GM21526 (cell line): Measurements from ENCODE around the gene TMEM109.

ENCODE experiments used
- ATAC-seq: cut with Tn5 transposase; IDR thresholded peaks from one replicate; pipeline ENCODE4 v1.9.1; 2021; ENCODE audit warnings: moderate library complexity; ENCODE audit not compliant: unreplicated experiment, low FRiP score

Gene TMEM109, protein sequence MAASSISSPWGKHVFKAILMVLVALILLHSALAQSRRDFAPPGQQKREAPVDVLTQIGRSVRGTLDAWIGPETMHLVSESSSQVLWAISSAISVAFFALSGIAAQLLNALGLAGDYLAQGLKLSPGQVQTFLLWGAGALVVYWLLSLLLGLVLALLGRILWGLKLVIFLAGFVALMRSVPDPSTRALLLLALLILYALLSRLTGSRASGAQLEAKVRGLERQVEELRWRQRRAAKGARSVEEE

DNA sequence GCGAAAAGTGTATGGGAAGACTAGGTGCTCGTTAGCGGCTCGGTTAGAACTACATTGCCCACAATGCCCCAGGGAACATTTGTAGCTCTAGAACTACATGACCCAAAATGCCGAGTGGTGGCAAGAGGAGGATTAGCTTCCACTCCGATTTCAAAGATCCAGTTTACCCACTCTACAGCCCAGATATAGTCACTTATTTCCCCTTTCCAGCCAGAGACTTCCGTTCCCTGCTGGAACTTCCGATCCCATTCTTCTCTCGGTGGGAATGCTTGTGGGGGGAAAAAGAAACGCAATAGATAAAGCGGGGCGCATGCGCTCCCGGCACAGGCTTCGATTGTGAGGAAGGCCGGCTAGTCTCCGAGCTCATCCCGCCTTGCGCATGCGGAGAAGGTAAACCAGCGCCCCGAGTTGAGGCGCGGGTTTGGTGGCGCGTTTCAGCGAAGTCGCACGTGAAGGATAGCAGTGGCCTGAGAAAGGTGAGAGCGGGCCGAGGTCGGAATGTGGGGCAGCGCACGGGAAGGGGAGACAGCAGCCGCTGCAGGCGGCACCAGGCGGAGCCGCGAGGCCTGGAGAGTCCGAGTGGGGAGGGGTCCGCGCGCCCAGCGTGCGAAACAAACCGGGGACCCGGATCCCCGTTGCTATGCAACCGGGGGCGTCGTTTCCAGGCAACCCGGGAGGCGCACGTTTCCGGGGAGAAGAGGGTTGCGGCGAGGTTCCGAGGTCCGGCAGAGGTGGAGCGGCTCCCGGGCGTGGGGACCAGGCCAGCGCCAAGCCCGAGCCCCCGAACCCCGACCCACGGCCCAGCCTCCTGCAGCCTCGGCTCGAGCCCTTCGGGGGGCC, at the start of gene TMEM109:
Gene TMEM109 (plus strand): TSS at position 366 of the 840 bp plus-strand sequence. CDS start 5,536 bp downstream, outside the sequence.
- ATAC-seq = peak; percentile 39

DNA sequence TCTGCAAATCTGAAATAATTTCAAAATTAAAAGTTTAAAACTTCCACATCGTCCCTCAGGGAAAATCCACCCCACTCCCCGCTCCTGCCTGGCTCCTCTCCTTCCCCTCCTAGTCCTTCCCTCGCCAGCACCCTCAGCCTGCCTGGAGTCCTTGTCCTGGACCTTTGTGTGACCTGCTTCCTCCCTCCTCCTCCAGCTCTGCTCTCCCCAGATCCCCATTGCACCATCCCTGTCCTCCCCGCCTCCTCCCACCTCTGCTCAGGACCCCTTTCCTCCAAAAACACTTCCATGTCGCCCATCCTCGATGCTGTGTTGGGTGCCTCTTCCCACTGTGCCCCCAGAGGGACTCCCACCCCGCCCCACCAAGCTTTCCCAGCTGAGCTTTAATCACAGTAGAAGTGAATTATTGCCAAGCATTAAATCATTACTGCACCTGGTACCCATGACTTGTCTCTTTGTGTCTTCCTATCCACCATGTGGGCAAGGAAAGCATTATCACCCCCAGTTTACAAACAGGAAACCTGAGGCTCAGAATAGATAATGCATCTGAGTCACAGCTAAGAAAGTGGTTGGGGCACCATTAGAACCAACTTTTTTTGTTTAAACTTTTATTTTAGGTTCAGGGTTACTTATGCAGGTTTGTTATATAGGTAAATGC, 49.0 kb upstream of the TMEM109 start:
- ATAC-seq = no peak

DNA sequence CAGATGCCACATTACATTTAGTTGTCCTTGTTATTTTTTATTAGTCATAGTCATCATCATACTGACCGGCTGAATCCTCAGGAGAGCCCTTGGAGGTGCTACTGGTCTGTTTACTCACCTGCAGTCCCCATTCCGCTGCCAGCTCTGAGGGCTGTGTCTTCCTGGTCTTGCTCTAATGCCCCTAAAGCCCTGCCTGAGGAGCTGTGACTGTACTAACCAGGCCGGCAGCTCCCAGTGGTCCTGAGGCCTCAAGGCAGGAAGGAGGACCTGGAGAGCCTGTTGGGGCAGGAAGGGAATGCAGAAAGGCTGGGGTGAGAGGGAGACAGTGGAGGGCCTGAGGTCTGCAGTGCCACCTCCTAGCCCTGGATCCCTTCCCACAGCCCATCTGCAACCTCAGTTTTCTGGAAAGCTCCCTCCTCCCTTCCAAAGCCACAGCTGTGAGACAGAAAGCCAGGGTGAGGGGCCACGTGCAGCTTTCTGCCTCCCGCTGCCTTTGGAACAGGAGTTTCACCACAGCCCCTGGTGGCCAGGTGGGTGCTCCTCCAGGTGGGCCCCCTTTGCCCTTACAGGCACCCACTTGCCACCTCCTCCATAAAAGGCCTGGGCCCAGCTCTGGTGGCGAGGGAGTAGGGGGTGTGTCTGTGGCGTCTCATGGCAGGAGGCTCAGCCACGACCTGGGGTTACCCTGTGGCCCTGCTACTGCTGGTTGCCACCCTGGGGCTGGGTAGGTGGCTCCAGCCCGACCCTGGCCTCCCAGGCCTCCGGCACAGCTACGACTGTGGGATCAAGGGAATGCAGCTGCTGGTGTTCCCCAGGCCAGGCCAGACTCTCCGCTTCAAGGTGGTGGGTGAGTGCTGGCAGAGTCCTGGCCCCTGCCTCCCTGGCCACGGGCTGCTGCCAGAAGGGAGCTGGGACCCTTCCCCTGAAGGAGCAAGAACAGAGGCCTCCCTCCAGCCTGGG, 46.8 kb upstream of the TMEM109 start, which contains the start of gene ZP1:
Gene ZP1 (plus strand): TSS at position 632 of the 960 bp plus-strand sequence. CDS start 20 bp downstream, at position 652.
- no peak for ATAC-seq

DNA sequence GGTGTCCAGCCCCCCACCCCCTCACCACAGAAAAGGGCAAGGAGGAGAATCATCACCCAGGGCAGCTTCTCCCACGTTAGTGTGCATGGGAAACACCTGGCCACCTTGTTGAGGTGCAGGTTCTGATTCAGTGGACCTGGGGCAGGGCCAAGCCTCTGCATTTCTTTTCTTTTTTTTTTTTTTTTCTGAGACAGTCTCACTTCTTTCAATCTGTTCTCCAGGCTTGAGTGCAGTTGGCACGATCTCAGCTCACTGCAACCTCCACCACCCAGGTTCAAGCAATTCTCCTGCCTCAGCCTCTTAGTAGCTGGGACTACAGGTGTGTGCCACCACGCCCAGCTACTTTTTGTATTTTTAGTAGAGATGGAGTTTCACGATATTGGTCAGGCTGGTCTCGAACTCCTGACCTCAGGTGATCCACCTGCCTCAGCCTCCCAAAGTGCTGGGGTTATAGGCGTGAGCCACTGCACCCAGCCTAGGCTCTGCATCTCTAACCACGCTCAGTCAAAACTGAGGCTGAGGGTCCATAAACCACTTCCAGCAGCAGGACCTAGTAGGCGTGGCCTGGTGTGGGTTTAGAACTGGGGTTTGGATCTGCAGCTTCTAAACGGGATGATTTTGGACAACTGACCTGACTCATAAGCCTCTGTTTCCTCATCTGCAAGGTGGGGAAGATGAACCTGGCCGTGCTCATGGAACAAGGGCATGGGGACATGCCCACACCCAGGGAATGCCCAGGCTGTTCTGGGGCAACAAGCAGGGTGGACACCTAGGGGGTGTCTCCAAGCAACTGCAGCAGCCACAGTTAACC, 45.9 kb upstream of the TMEM109 start:
- no peak for ATAC-seq

DNA sequence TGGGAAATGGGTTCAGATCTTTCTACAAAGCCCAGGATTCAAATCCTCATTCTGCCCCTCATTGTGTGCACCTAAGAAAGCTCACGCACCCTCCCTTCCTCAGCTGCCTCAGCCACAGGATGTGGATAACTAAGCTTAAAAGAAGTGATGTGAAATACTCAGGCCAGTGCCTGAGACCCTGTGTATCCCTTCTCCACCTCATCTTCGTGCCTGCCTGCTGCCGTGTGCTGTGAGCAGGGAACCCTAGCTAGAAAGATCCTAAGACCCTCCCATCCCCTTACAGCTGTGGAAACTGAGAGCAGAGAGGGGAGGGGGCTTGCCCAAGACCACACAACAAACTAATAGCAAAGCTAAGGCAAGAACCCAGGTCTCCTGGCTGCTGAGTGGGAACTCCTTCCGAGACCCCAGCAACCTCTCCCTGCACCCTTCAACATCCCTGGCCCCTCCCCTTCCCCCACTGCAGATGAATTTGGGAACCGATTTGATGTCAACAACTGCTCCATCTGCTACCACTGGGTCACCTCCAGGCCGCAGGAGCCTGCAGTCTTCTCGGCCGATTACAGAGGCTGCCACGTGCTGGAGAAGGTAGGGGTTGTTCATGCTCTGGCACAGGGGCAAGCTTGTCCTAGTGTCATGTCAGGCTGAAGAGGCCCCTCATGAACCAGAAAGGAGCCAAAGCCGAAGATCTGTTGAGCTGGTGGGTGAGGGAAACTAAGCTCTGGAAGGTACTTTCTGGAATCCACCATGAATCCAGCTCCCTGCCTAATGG, 45.1 kb upstream of the TMEM109 start:
- ATAC-seq = no peak

DNA sequence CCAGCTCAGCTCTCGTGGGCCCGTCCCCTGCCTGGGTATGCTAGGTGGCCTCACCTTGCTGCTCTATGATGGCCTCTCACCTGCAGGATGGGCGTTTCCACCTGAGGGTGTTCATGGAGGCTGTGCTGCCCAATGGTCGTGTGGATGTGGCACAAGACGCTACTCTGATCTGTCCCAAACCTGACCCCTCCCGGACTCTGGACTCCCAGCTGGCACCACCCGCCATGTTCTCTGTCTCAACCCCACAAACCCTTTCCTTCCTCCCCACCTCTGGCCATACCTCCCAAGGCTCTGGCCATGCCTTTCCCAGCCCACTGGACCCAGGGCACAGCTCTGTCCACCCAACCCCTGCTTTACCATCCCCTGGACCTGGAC, 44.5 kb upstream of the TMEM109 start:
- no peak for ATAC-seq

DNA sequence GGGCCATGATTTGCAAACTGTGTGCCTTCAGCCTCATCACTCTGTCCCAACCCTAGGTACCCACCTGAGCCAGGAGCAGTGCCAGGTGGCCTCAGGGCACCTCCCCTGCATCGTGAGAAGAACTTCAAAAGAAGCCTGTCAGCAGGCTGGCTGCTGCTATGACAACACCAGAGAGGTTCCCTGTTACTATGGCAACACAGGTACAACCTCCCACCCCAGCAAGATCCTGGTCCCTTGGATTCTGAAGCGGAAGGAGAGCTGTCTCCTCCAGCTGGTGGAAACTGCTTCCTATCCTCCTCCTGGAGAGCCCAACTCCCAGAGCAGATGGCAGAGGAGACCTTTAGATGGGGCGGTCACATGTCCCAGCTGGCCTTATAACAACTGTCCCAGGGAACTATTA, 43.7 kb upstream of the TMEM109 start:
- no peak for ATAC-seq

DNA sequence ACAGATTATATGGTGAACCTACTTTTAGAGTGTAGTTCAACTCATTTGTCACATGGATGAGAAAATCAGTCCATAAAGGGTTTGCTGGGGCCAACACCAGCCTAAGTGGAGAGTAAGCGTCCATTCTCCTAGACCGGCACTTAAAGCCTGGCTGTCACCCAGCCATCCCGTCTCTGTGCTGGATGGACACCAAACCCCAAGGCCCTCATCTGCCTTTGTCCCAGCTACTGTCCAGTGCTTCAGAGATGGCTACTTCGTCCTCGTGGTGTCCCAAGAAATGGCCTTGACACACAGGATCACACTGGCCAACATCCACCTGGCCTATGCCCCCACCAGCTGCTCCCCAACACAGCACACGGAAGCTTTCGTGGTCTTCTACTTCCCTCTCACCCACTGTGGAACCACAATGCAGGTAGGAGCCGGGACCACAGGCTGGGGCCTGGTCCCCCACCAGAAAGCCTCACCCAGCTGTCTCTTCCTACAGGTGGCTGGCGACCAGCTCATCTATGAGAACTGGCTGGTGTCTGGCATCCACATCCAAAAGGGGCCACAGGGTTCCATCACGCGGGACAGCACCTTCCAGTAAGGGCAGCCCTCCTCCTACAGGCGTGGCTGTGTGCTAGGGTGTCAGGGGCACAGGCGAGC, 43.1 kb upstream of the TMEM109 start:
- ATAC-seq = no peak

DNA sequence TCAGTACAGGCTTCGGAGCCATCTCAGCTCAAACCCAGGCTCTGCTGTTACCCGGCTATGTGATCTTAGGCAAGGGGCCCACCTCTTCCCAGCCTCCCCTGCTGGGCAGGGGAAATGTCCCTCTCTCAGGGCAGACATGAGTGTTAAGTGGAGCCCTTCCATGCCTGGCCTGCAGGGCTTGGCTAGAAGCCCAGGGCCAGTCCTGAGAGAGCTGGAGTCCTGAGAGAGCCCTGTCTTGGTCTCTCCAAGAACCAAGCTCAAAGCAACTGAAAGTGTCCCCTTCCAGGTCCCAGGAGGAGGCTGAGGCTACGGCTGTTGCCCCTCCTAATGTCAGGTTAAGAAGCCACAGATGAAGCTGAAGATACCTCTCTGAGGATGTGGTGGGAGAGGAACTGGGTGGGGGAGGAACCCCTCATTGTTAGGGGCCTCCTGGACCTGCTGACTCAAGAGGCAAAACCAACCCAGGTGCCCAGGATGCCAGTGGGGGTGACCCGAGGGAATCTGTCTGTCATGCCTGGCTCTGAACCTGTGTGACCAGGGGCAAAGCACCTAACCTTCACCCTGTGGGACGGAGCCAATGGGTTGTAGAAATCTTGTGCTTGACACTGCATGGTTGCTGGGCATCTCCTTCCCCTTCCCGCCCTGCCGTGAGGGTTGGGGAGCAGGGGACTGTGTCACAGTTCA, 42.4 kb upstream of the TMEM109 start:
- ATAC-seq = no peak

DNA sequence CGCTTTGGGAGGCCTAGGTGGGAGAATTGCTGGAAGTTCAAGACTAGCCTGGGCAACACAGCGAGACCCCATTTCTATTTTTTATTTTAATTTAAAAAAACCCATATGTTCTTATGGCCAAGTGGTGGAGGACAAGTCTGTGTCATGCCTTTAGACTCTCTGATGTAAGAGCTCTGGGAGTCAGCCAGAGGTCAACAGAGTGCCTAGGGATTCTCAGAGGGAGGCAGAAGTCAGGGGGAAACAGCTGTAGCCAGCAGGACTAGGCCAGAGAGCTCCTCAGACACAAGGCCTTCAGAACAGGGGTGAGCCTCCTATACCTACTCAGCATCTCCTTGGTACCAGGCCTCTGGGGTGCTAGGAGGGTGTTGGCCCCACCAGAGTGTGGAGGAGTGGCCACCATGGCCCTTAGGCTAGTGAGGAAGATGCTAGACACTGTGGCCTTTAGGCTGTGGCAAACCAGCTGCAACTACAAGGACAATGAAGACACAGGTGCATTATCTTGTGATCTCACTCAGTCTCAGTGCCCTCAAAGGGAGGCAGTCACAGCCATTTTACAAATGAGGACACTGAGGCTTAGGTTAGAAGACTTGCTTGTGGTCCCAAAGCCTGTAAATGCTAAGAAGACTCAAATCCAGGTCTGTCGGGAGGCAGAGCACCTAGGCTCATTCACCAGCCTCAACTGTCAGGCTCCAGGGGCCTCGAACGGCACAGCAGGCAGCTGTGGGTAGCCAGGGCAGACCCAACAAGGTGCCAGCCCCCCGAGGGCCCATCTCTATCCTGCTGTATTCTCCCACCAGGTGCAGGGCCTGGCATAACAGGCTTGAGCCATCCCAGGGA, 41.6 kb upstream of the TMEM109 start:
- no peak for ATAC-seq

DNA sequence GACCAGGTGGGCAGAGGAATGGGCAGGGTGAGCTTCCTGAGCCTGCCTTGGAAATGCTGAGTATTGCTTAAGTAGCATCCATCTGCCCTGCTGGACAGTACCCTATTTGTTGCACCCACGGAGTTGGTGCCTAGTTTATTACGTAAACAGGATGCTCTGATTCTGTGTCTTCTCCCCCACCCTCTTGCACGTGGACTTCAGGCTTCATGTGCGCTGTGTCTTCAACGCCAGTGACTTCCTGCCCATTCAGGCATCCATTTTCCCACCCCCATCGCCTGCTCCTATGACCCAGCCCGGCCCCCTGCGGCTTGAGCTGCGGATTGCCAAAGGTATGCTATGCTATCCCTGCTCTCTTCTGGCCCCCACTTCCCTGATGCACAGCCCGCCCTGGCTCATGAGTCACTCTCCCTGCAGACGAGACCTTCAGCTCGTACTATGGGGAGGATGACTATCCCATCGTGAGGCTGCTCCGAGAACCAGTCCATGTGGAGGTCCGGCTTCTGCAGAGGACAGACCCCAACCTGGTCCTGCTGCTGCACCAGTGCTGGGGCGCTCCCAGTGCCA, 40.9 kb upstream of the TMEM109 start:
- no peak for ATAC-seq

DNA sequence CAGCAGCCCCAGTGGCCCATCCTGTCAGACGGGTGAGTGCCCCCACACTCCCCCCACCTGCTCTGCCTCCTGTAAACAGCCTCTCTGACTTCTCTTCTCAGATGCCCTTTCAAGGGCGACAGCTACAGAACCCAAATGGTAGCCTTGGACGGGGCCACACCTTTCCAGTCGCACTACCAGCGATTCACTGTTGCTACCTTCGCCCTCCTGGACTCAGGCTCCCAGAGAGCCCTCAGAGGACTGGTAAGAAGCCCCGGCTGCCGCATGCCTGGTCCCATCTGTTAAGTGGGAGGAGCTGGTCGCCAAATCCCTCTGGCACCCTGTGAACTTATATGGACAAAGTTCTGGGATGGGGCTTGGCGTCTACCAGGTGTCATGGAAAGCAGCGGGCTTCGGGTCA, 40.4 kb upstream of the TMEM109 start:
- no peak for ATAC-seq

DNA sequence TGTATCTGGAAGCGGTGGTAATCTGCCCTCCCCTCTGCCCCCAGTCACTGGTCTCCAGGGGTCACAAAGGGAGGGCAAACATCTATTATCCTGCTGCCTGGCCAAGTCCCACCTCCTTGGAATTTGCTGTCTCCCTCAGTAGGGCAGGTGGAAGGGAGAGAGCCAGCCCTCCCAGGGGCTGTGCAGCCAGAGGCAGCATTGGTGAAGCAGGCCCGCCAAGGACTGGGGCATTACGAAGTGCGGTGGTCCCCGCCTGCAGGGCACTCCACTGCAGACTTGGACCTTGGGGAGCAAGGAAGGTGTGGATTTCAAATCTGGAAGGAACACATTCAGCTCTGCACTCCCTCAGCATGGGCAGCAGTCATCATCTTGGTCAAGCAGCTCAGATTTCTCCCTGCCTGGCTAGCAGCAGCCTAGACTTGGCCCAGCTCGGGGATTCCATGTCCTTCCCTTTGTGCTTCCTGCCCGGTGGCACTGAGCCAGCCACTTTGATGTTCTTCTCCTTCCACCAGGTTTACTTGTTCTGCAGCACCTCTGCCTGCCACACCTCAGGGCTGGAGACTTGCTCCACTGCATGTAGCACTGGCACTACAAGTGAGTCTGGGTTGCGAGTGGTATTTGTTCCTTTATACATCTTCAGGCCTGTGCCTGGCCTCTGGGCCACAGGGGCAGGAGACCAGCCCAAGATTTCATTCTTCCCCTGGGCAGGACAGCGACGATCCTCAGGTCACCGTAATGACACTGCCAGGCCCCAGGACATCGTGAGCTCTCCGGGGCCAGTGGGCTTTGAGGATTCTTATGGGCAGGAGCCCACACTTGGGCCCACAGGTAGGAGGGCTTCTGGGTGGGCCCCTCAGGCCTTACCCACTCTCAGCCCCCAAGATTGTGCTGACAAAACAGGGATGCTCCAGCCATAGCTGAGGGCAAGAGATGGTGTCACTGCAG, 39.3 kb upstream of the TMEM109 start:
- no peak for ATAC-seq

DNA sequence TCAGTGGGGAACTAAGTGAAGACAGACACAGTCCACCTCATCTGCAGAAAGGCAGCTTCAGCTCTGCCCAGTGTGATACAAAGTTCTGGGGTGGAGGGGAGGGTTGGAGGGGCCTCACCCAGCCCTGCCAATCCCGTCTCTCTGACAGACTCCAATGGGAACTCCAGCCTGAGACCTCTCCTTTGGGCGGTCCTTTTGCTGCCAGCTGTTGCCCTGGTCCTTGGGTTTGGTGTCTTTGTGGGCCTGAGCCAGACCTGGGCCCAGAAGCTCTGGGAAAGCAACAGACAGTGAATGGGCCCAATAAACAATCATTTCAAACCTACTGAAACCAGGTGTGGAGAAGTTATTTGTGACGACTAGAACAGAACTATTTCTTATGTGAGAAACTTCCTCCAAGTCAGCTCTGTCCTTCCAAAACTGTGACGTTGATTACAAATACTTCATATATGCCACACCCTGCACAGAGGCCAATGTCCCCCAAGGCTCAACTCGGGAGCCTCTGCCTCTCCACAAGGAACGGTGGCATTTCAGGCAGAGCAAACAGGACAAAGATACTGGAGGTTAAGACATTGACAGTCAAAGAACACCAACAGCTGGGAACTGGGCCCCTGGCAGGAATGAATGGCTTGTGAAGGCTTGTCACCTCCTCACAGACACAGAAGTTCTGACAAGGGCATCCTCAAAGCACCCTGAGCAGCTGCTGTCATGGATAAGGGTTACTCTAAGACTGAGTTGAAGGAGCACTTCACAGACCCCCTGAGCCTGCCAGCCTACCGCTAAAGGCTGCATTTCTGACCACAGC, 38.4 kb upstream of the TMEM109 start:
- no peak for ATAC-seq

DNA sequence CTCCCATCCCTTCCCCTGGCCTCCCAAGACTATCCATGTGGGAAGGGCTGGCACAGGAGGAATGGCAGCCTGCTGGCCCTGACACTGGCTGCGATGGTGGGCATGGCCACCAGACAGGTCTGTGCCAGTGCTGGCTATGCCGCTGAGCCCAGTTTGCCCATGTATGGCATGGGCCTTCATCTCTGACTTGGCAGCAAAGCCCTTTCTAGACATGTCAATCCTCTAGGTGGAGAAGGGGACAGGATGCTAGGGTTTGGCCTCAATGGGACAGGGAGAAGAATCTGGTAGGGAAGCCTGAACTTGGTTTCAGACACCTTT, 37.8 kb upstream of the TMEM109 start:
- ATAC-seq = no peak
